Smooth muscle cell (in vitro differentiated cells): Measurements from ENCODE around the gene GAS6. TPM values are rescaled to one million over a fixed set of nuclear protein-coding genes. Genes with fewer than 3 reads are reported as not detected.

Experiments used
- DNase-seq: peaks from one replicate; lab custom pipeline; 2025; ENCODE audit not compliant: unreplicated experiment; lab: John Stamatoyannopoulos, UW
- H2AFZ ChIP-seq: fragments of 200-600 bp; sonication (generic); 2 replicates; pipeline ENCODE4 v1.6.0; 2016; ENCODE audit warnings: antibody characterized with exemption, low read depth, mild to moderate bottlenecking
- H3F3A ChIP-seq: fragments of 200-600 bp; sonication (generic); 2 replicates; pipeline ENCODE4 v1.6.0; 2017; ENCODE audit warnings: antibody characterized with exemption, low read depth
- H3K27ac ChIP-seq: fragments of 200-600 bp; sonication (generic); 2 replicates; pipeline ENCODE4 v1.5.1; 2016; ENCODE audit warnings: low read depth, mild to moderate bottlenecking
- H3K27me3 ChIP-seq: fragments of 200-600 bp; sonication (generic); 2 replicates; pipeline ENCODE4 v1.6.1; 2016; ENCODE audit warnings: low read depth, mild to moderate bottlenecking
- H3K36me3 ChIP-seq: fragments of 200-600 bp; sonication (generic); 2 replicates; pipeline ENCODE4 v1.5.1; 2016; ENCODE audit warnings: low read depth
- H3K4me1 ChIP-seq: fragments of 200-600 bp; sonication (generic); 2 replicates; pipeline ENCODE4 v1.5.1; 2016; ENCODE audit warnings: low read depth
- H3K4me2 ChIP-seq: fragments of 200-600 bp; sonication (generic); 2 replicates; pipeline ENCODE4 v1.6.0; 2016; ENCODE audit warnings: mild to moderate bottlenecking
- H3K4me3 ChIP-seq: fragments of 200-600 bp; sonication (generic); 2 replicates; pipeline ENCODE4 v1.5.1; 2016; ENCODE audit warnings: mild to moderate bottlenecking
- H3K79me2 ChIP-seq: fragments of 200-600 bp; sonication (generic); 2 replicates; pipeline ENCODE4 v1.6.0; 2016; ENCODE audit warnings: low read depth, mild to moderate bottlenecking
- H3K9ac ChIP-seq: fragments of 200-600 bp; sonication (generic); 2 replicates; pipeline ENCODE4 v1.6.0; 2016; ENCODE audit warnings: low read depth
- H3K9me3 ChIP-seq: fragments of 200-600 bp; sonication (generic); replicated peaks from 2 replicates; pipeline ENCODE4 v1.5.1; 2016; ENCODE audit warnings: low read depth
- H4K20me1 ChIP-seq: fragments of 200-600 bp; sonication (generic); 2 replicates; pipeline ENCODE4 v1.6.0; 2016; ENCODE audit warnings: low read depth
- CTCF ChIP-seq: fragments of 200-600 bp; sonication (generic); IDR thresholded peaks from 2 replicates; pipeline ENCODE4 v1.5.1; 2017; ENCODE audit warnings: borderline replicate concordance, mild to moderate bottlenecking, antibody characterized with exemption; ENCODE audit not compliant: insufficient read depth, poor library complexity, severe bottlenecking
- WGBS: methylation state at CpG from one replicate; pipeline ENCODE4 v1.1.7; 2016; ENCODE audit warnings: low lambda C conversion rate; 5-methylcytosine and 5-hydroxymethylcytosine counted together
- polyA plus RNA-seq: library from polyadenylated mRNA; unstranded; fragments of >200 nt; fragmentation: Nextera tagmentation; extraction: Ambion mirVana; gene quantifications from 2 replicates; pipeline ENCODE4 v1.2.1, GENCODE V29; 2016
- total RNA-seq: library from RNA; depleted of rRNA; stranded (reverse); fragments of >200 nt; gene quantifications from 2 replicates; pipeline ENCODE4 v1.2.3, GENCODE V29; 2014

GAS6 gene
- total and polyA plus RNA-seq, 2 experiments from 2014 or later, result 21.7 to 45.2 TPM

DNA sequence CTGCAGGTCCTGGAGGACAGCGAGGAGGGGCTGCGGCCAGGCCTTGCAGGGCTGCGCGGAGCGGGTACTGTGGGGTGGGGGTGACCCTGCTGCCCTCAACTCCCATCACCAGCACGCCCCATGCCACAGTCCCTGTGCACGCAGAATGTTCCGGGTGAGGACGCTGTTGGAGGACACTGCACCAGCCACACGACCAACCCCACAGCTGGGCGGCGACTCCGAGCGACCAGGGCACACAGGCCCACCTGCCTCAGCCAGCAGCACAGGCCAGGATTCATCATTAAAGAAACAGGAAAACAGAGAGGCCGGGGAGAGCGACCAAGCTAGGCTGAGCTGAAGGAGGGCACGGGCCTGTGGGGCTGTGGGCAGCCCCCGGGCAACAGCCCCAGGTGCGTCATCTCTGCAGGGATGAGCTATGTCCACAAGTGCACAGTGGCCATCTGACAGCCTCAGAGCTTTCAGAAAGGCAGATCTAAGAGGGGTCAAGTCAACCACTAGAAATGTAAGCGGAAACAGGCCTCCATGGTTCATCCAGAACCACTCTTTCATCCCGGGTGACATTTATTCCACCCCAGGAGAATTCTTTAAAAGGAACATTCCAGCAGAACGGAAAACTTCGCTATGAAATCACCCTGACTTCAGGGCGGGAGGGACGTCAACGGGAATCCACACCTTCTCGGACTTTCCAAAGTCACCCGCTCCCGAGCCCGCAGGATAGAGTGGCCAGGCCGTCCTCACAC is 1.5 kb downstream of the GAS6 start:
- Histone ChIP-seq H2AFZ (peak overlapping the region; percentile 86), H4K20me1 (peaks cover 47% of the 10 kb centered on the region), H3K4me2 (peak overlapping the region; percentile 99), H3K9me3 (no peaks in the 10 kb centered on the region), H3K27ac (no peak overlapping the region), H3K79me2 (no peaks in the 10 kb centered on the region), H3K27me3 (peaks cover 22% of the 10 kb centered on the region), H3K36me3 (no peaks in the 10 kb centered on the region), H3K9ac (no peak overlapping the region), H3K4me3 (peak overlapping the region; percentile 70), H3K4me1 (peaks cover 33% of the 10 kb centered on the region), H3F3A (peaks cover 3% of the 10 kb centered on the region)
- 70% methylated on average over 31 of the region's 31 CpGs for WGBS
- TF ChIP-seq CTCF, result no peak
- DNase-seq, result no peak

DNA sequence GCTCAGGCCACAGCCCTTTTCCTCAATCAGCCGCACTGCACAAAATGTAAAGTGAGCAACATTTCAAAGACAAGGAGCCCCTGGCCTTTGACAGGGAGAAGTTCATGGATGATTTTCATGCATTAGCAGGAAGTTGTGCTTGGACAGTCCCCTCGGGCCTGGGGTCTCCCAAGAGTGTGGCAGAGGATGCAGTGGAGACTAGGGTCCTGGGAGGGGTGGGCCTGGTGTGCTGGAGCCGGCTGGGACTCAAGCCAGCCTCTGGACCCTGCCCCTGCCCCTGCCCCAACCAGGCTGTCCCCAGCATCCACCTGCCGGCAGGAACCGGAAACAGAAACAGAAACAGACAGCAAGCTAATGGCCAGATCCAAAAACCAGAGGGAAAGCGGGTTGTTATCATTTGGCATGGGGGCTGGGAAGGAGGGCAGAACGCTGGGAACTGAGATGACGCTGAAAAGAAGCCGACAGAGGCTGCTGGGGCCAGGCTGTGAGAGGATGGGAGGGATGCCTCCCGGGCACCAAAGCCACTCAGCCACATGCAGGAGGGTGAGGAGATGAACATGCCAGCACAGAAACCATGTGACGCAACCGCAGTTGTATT is 2.3 kb downstream of the GAS6 start:
- H3K9ac ChIP-seq, result no peak overlapping the region
- no peak for TF ChIP-seq CTCF
- no peak overlapping the region for H2AFZ ChIP-seq
- H3K27me3 ChIP-seq, result peaks cover 21% of the 10 kb centered on the region
- no peak for DNase-seq
- H3K9me3 ChIP-seq, result no peaks in the 10 kb centered on the region
- no peaks in the 10 kb centered on the region for H3K79me2 ChIP-seq
- H3K36me3 ChIP-seq, result no peaks in the 10 kb centered on the region
- 78% methylated on average over 12 of the region's 12 CpGs for WGBS
- no peak overlapping the region for H3K4me2 ChIP-seq
- peaks cover 3% of the 10 kb centered on the region for H3F3A ChIP-seq
- no peak overlapping the region for H3K27ac ChIP-seq
- H3K4me3 ChIP-seq, result no peak overlapping the region
- peaks cover 39% of the 10 kb centered on the region for H3K4me1 ChIP-seq
- H4K20me1 ChIP-seq, result peaks cover 54% of the 10 kb centered on the region

- H3K79me2 ChIP-seq, result no peaks in the 10 kb centered on the region
- DNase-seq, result no peak
- H3K36me3 ChIP-seq, result no peaks in the 10 kb centered on the region
- peaks cover 3% of the 10 kb centered on the region for H3F3A ChIP-seq
- no peak overlapping the region for H3K4me3 ChIP-seq
- H2AFZ ChIP-seq, result no peak overlapping the region
- no peak overlapping the region for H3K9ac ChIP-seq
- H3K4me2 ChIP-seq, result peak overlapping the region; percentile 26
- no peaks in the 10 kb centered on the region for H3K9me3 ChIP-seq
- 59% methylated on average over 15 of the region's 15 CpGs for WGBS
- no peak for TF ChIP-seq CTCF
- peaks cover 39% of the 10 kb centered on the region for H3K4me1 ChIP-seq
- H3K27me3 ChIP-seq, result peaks cover 14% of the 10 kb centered on the region
- H4K20me1 ChIP-seq, result peaks cover 60% of the 10 kb centered on the region
- H3K27ac ChIP-seq, result no peak overlapping the region
These were observed 3.0 kb downstream of the GAS6 start for GRCh38 chr13:113860665-113861432.
